Measurements from ENCODE around the gene PLCH2. TPM values are rescaled to one million over a fixed set of nuclear protein-coding genes. Genes with fewer than 3 reads are reported as not detected.

Gene PLCH2
- total and polyA plus RNA-seq, 2 donors (not counting 3 experiments of a cell fraction or from before 2014, with no cell fraction given), result 0.19 to 0.31 TPM

- Histone ChIP-seq H3K4me3 (replicated peaks in 1 of 3; ENCODE audit: insufficient read depth in 1 of 3, low read depth in 1 of 3, low read length in 3 of 3) (no peak overlapping the region), H3K9me3 (replicated peaks; ENCODE audit: control insufficient read depth, insufficient read depth, low read length) (no peaks in the 10 kb centered on the region), H3K79me2 (ENCODE audit: control insufficient read depth, insufficient read depth, low read length) (no peaks in the 10 kb centered on the region), H3K9ac (replicated peaks; ENCODE audit: extremely low read depth, insufficient read depth, low read length) (no peak overlapping the region), H2AFZ (ENCODE audit: low read depth, low read length) (no peak overlapping the region), H3K27ac (ENCODE audit: insufficient read depth, low read depth, low read length) (no peak overlapping the region), H3K27me3 (ENCODE audit: control insufficient read depth in 2 of 2, insufficient read depth in 2 of 2, low read length in 2 of 2) (peaks cover 0 to 1% of the 10 kb centered on the region in 2 experiments), H3K4me2 (ENCODE audit: insufficient read depth, low read length) (no peak overlapping the region), H3K9me1 (replicated peaks; ENCODE audit: control insufficient read depth, extremely low read depth, insufficient read depth, low read length) (no peaks in the 10 kb centered on the region), H3K4me1 (ENCODE audit: control insufficient read depth, extremely low read depth, insufficient read depth, low read length) (no peaks in the 10 kb centered on the region), H4K20me1 (replicated peaks; ENCODE audit: control insufficient read depth, extremely low read depth, insufficient read depth, low read length) (no peaks in the 10 kb centered on the region), H3K36me3 (ENCODE audit: control insufficient read depth in 2 of 2, extremely low read depth in 1 of 2, insufficient read depth in 2 of 2, low read length in 2 of 2) (no peaks in the 10 kb centered on the region)
- dilution Hi-C loops (cut with MboI; ENCODE audit: extremely low pct_ligation_motif_present, low sequenced_read_pairs), result no loop called here
- intact Hi-C loops (cut with micrococcal nuclease), result no loop called here
- peak; percentile 11 to 29 for TF ChIP-seq CTCF (IDR thresholded peaks at IDR 0.05; ENCODE audit: extremely low read depth in 1 of 2, insufficient read depth in 1 of 2, low read depth in 1 of 2, low read length in 2 of 2)
- TF ChIP-seq JUN (IDR thresholded peaks at IDR 0.05; ENCODE audit: borderline replicate concordance, insufficient read depth, insufficient read length, low read depth), result no peak
- POLR2A ChIA-PET, result interaction anchor here (0.5 kb wide), 1 partner anchor 48 kb away, joined by 3 read pairs; no protein-coding TSS in a partner anchor
- DNase-seq (ENCODE audit: low read depth, low spot score) (no peak), FAIRE-seq (no peak)
- BruUV-seq (replicated peaks), result no TSS peak
- CTCF ChIA-PET, result no interaction called here
Observed at GRCh38 chr1:2539312-2539907, 63.3 kb downstream of the PLCH2 start.

GRCh38 chr1:2540816-2541492 is 64.9 kb downstream of the PLCH2 start:
- BruUV-seq (replicated peaks), result no TSS peak
- CTCF ChIA-PET, result interaction anchor here (1.2 to 1.5 kb wide), 2 partner anchors 9 to 17 kb away, joined by 3 read pairs; no protein-coding TSS in a partner anchor
- POLR2A ChIA-PET, result no interaction called here
- DNase-seq (ENCODE audit: low read depth, low spot score), result no peak
- TF ChIP-seq FOS (IDR thresholded peaks at IDR 0.05; ENCODE audit: borderline replicate concordance, insufficient read depth, low read length), result no peak
- TF ChIP-seq EZH2 (IDR thresholded peaks at IDR 0.05; ENCODE audit: borderline replicate concordance, low read depth, low read length, severe bottlenecking), result no peak
- no peak for TF ChIP-seq MYC (IDR thresholded peaks at IDR 0.05; ENCODE audit: low read depth, low read length)
- TF ChIP-seq POLR2AphosphoS5 (IDR thresholded peaks at IDR 0.05; ENCODE audit: insufficient read depth, low read depth, low read length), result no peak
- TF ChIP-seq CTCF (IDR thresholded peaks at IDR 0.05; ENCODE audit: extremely low read depth in 1 of 2, insufficient read depth in 1 of 2, low read depth in 1 of 2, low read length in 2 of 2), result no peak
- no peak for TF ChIP-seq POLR2A (IDR thresholded peaks at IDR 0.05; ENCODE audit: low read depth, low read length)
- TF ChIP-seq JUN (IDR thresholded peaks at IDR 0.05; ENCODE audit: borderline replicate concordance, insufficient read depth, insufficient read length, low read depth), result no peak
- no peak for FAIRE-seq
- H2AFZ ChIP-seq (ENCODE audit: low read depth, low read length), result no peak overlapping the region
- no peaks in the 10 kb centered on the region for H4K20me1 ChIP-seq (replicated peaks; ENCODE audit: control insufficient read depth, extremely low read depth, insufficient read depth, low read length)
- H3K9me3 ChIP-seq (replicated peaks; ENCODE audit: control insufficient read depth, insufficient read depth, low read length), result no peaks in the 10 kb centered on the region
- no peaks in the 10 kb centered on the region for H3K36me3 ChIP-seq (ENCODE audit: control insufficient read depth in 2 of 2, extremely low read depth in 1 of 2, insufficient read depth in 2 of 2, low read length in 2 of 2)
- H3K9me1 ChIP-seq (replicated peaks; ENCODE audit: control insufficient read depth, extremely low read depth, insufficient read depth, low read length), result no peaks in the 10 kb centered on the region
- no peaks in the 10 kb centered on the region for H3K79me2 ChIP-seq (ENCODE audit: control insufficient read depth, insufficient read depth, low read length)
- no peak overlapping the region for H3K9ac ChIP-seq (replicated peaks; ENCODE audit: extremely low read depth, insufficient read depth, low read length)
- H3K27me3 ChIP-seq (ENCODE audit: control insufficient read depth in 2 of 2, insufficient read depth in 2 of 2, low read length in 2 of 2), result peaks cover 0 to 1% of the 10 kb centered on the region in 2 experiments
- peaks cover 3% of the 10 kb centered on the region for H3K4me1 ChIP-seq (ENCODE audit: control insufficient read depth, extremely low read depth, insufficient read depth, low read length)
- no peak overlapping the region for H3K4me3 ChIP-seq (replicated peaks in 1 of 3; ENCODE audit: insufficient read depth in 1 of 3, low read depth in 1 of 3, low read length in 3 of 3)
- H3K27ac ChIP-seq (ENCODE audit: insufficient read depth, low read depth, low read length), result no peak overlapping the region
- intact Hi-C loops (cut with micrococcal nuclease), result no loop called here
- dilution Hi-C loops (cut with MboI; ENCODE audit: extremely low pct_ligation_motif_present, low sequenced_read_pairs), result no loop called here
- H3K4me2 ChIP-seq (ENCODE audit: insufficient read depth, low read length), result no peak overlapping the region

All from endothelial cell of umbilical vein (primary cell).